SK-N-SH treated with all-trans-retinoic acid at 6 μM for 48 hours (cell line): ENCODE measurements around the gene NBAS.
"Not testable (repeated sequence)": the region's sequence is repeated elsewhere in the genome, so short reads cannot be mapped to it uniquely, and the experiment has no call there.

Source experiments
- ARNTL ChIP-seq: fragments of 450-650 bp; formaldehyde crosslinking; IDR thresholded peaks from 2 replicates; pipeline ENCODE4 v1.5.0; 2020; ENCODE audit warnings: low read depth, mild to moderate bottlenecking, moderate library complexity, borderline replicate concordance
- CSDC2 ChIP-seq: fragments of 250-450 bp; sonication (Bioruptor Pico); IDR thresholded peaks from 2 replicates; pipeline ENCODE4 v1.5.0; 2020; ENCODE audit warnings: mild to moderate bottlenecking, moderate library complexity
- ISL1 ChIP-seq: fragments of 250-450 bp; sonication (Bioruptor Pico); IDR thresholded peaks from 2 replicates; pipeline ENCODE4 v2.1.2; 2022; ENCODE audit warnings: mild to moderate bottlenecking, moderate library complexity
- SNAI2 ChIP-seq: fragments of 250-450 bp; sonication (Bioruptor Pico); IDR thresholded peaks from 2 replicates; pipeline ENCODE4 v1.5.0; 2020; ENCODE audit warnings: mild to moderate bottlenecking, moderate library complexity
- TF ChIP-seq, protein P1 (sequence below): fragments of 250-450 bp; sonication (Bioruptor Pico); IDR thresholded peaks from 2 replicates; pipeline ENCODE4 v1.5.1; 2021; ENCODE audit warnings: mild to moderate bottlenecking, moderate library complexity

DNA sequence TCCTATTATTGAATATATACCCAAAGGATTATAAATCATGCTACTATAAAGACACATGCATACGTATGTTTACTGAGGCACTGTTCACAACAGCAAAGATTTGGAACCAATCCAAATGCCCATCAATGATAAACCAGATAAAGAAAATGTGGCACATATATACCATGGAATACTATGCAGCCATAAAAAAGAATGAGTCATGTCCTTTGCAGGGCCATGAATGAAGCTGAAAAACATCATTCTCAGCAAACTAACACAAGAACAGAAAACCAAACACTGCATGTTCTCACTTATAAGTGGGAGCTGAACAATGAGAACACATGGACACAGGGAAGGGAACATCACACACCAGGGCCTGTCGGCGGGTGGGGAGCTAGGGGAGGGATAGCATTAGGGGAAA lies 310.2 kb downstream of the NBAS start:
- TF ChIP-seq CSDC2 (CRISPR knock-in tag); SNAI2 (CRISPR knock-in tag); ARNTL (CRISPR knock-in tag); ISL1: not testable (repeated sequence)
- TF ChIP-seq, protein P1, sequence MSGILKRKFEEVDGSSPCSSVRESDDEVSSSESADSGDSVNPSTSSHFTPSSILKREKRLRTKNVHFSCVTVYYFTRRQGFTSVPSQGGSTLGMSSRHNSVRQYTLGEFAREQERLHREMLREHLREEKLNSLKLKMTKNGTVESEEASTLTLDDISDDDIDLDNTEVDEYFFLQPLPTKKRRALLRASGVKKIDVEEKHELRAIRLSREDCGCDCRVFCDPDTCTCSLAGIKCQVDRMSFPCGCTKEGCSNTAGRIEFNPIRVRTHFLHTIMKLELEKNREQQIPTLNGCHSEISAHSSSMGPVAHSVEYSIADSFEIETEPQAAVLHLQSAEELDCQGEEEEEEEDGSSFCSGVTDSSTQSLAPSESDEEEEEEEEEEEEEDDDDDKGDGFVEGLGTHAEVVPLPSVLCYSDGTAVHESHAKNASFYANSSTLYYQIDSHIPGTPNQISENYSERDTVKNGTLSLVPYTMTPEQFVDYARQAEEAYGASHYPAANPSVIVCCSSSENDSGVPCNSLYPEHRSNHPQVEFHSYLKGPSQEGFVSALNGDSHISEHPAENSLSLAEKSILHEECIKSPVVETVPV: not testable (repeated sequence)
